Ishikawa (cell line): ENCODE data around the gene TENT5A.
A peak's percentile ranks its signal among the peaks of the same experiment; 100 is the strongest.

Source experiments
- CEBPB ChIP-seq: IDR thresholded peaks from 2 replicates; pipeline ENCODE4 v1.6.1; 2012
- CREB1 ChIP-seq: IDR thresholded peaks from 2 replicates; pipeline ENCODE4 v1.6.1; 2012; ENCODE audit warnings: low read depth
- EGR1 ChIP-seq: IDR thresholded peaks from 2 replicates; pipeline ENCODE4 v1.6.1; 2012
- EP300 ChIP-seq: IDR thresholded peaks from 2 replicates; pipeline ENCODE4 v1.6.1; 2012; ENCODE audit warnings: borderline replicate concordance
- FOXM1 ChIP-seq: IDR thresholded peaks from 2 replicates; pipeline ENCODE4 v1.6.1; 2012; ENCODE audit warnings: low read depth, borderline replicate concordance
- NFIC ChIP-seq: IDR thresholded peaks from 2 replicates; pipeline ENCODE4 v1.6.1; 2012
- RAD21 ChIP-seq: IDR thresholded peaks from 2 replicates; pipeline ENCODE4 v1.6.1; 2012; ENCODE audit warnings: low read depth
- TAF1 ChIP-seq: IDR thresholded peaks from 2 replicates; pipeline ENCODE4 v1.6.1; 2012; ENCODE audit warnings: low read depth, mild to moderate bottlenecking
- TCF12 ChIP-seq: IDR thresholded peaks from 2 replicates; pipeline ENCODE4 v1.6.1; 2012; ENCODE audit warnings: low read depth
- TEAD4 ChIP-seq: IDR thresholded peaks from 2 replicates; pipeline ENCODE4 v1.6.1; 2012
- YY1 ChIP-seq: IDR thresholded peaks from 2 replicates; pipeline ENCODE4 v1.6.1; 2012; ENCODE audit warnings: low read depth
- ZBTB7A ChIP-seq: IDR thresholded peaks from 2 replicates; pipeline ENCODE4 v1.6.1; 2012; ENCODE audit warnings: low read depth
- TF ChIP-seq, protein P1 (sequence below): IDR thresholded peaks from 2 replicates; pipeline ENCODE4 v1.6.1; 2012
- TF ChIP-seq, protein P2 (sequence below): IDR thresholded peaks from 2 replicates; pipeline ENCODE4 v1.6.1; 2012
- TF ChIP-seq, protein P3 (sequence below): IDR thresholded peaks from 2 replicates; pipeline ENCODE4 v1.6.1; 2012; ENCODE audit warnings: low read depth, mild to moderate bottlenecking

TENT5A gene

DNA sequence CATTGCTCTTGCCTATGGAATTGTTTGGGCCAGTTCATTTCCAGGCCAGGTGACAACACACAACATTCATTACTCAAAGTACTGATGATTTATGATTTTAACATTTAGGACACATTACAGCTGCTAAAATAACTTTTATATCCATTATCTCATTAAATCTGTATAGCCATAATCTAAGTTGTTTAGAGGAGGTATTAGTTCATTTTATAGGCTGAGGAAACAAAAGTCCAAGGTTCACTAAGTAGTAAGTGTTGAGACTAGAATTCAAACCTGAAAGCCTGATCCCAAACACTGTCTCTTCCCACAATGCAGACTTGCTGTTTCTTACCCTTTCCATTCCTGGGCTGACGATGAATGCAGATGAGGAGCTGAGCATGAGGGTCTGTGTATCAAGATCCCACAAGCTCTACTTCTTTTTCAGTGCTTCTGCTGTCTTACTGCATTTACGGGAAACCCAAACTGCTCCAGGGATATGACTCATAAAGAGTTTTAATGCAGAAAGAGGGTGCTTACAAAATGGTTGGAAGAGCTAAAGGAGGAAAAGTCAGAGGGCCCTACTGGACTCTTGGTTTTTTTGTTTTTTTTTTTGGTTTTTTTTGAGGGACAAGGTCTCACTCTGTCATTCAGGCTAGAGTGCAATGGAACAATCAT is 17.9 kb downstream of the TENT5A start:
- no peak for TF ChIP-seq EP300
- no peak for TF ChIP-seq TEAD4
- no peak for TF ChIP-seq TCF12
- TF ChIP-seq CREB1, result no peak
- TF ChIP-seq RAD21, result no peak
- TF ChIP-seq EGR1, result no peak
- TF ChIP-seq, protein P1, sequence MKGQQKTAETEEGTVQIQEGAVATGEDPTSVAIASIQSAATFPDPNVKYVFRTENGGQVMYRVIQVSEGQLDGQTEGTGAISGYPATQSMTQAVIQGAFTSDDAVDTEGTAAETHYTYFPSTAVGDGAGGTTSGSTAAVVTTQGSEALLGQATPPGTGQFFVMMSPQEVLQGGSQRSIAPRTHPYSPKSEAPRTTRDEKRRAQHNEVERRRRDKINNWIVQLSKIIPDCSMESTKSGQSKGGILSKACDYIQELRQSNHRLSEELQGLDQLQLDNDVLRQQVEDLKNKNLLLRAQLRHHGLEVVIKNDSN, result no peak
- TF ChIP-seq, protein P2, sequence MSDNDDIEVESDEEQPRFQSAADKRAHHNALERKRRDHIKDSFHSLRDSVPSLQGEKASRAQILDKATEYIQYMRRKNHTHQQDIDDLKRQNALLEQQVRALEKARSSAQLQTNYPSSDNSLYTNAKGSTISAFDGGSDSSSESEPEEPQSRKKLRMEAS, result no peak
- no peak for TF ChIP-seq YY1
- TF ChIP-seq, protein P3, sequence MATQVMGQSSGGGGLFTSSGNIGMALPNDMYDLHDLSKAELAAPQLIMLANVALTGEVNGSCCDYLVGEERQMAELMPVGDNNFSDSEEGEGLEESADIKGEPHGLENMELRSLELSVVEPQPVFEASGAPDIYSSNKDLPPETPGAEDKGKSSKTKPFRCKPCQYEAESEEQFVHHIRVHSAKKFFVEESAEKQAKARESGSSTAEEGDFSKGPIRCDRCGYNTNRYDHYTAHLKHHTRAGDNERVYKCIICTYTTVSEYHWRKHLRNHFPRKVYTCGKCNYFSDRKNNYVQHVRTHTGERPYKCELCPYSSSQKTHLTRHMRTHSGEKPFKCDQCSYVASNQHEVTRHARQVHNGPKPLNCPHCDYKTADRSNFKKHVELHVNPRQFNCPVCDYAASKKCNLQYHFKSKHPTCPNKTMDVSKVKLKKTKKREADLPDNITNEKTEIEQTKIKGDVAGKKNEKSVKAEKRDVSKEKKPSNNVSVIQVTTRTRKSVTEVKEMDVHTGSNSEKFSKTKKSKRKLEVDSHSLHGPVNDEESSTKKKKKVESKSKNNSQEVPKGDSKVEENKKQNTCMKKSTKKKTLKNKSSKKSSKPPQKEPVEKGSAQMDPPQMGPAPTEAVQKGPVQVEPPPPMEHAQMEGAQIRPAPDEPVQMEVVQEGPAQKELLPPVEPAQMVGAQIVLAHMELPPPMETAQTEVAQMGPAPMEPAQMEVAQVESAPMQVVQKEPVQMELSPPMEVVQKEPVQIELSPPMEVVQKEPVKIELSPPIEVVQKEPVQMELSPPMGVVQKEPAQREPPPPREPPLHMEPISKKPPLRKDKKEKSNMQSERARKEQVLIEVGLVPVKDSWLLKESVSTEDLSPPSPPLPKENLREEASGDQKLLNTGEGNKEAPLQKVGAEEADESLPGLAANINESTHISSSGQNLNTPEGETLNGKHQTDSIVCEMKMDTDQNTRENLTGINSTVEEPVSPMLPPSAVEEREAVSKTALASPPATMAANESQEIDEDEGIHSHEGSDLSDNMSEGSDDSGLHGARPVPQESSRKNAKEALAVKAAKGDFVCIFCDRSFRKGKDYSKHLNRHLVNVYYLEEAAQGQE, result no peak
- TF ChIP-seq NFIC, result no peak
- no peak for TF ChIP-seq TAF1

DNA sequence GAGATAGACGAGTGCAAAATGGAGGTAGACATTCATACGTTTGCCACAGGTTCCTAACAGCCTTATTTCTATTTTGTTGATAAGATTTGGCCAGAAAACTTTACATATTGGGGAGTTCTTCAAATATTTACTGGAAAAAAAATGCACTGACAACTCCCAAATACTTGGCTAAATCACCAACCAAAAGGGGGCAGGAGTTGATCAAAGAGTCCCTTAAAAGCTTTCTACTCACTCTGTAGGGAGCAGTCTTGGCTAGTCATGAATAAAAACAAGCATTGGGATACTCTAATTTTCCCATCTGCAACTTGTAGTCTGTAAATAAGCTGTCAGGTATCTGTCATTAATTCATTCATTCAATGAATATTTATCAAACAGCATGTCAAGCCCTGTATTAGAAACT is 18.4 kb downstream of the TENT5A start:
- TF ChIP-seq RAD21 (peak; percentile 11; the same call in 1 of the 2 replicates), NFIC (no peak), ZBTB7A (no peak)

DNA sequence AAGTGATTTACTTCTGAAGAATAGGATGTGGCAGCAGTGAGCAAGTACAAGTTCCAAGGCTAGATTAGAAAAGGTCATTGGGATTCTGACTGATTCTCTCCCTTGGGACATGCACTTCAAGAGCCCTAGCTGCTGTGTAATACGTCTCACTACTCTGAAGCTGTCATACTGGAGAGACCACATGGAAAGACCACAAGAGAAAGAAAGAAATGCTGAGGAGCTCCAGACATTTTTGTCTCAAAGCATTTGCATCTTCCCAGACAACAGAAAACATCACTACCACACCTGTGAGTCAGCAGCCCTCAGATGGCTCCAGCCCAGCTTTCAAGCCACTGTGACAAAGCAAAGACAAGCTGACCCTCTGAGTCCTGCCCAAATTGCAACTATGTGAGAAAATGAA is 20.7 kb downstream of the TENT5A start:
- TF ChIP-seq TCF12 (no peak), YY1 (no peak), CREB1 (no peak), CEBPB (no peak), RAD21 (no peak), EGR1 (no peak), FOXM1 (no peak), TEAD4 (no peak), TAF1 (no peak), EP300 (no peak), NFIC (no peak), ZBTB7A (no peak)
- TF ChIP-seq, protein P2, result no peak
- TF ChIP-seq, protein P3, result no peak
- TF ChIP-seq, protein P1, result no peak

DNA sequence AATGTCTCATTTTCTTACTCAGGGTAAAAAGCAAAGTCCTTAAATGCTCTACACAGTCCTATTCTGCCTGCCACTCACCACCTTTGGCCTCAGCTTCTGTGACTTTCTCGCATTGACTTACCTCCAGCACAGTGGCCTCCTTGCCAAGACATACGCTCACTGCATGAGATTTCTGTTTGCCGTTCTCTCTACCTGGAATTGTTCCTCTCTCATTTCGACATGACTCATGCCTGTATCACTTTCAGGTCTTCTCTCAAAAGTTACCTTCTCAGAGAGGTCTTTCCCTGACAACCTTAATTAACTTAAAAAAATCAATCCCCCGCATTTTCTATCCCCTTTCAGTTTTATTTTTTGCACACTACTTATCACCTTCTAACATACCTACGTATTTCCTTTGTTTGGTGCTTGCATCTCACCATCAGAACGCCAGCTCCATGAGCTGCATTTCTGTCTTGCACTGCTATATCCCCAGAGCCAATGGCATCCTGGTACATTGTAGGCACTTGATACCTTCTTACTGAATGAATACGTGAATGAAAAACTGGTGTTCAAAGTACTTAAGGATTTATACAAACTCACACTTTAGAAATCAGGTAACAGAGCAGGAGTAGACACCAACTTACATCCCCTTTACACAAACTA is 24.5 kb downstream of the TENT5A start:
- TF ChIP-seq YY1 (no peak), NFIC (no peak), TCF12 (no peak), TAF1 (no peak), RAD21 (no peak), TEAD4 (no peak), ZBTB7A (no peak), CREB1 (no peak), EGR1 (no peak), FOXM1 (no peak), CEBPB (no peak)
- TF ChIP-seq, protein P1, result no peak
- TF ChIP-seq, protein P3, result no peak
